ENCODE measurements around the gene LAMA2. TPM values are rescaled to one million over a fixed set of nuclear protein-coding genes. Genes with fewer than 3 reads are reported as not detected.

LAMA2 gene
- total and polyA plus RNA-seq, 2 of the 13 experiments (the other 11 are each of a cell fraction or from before 2014, with no cell fraction given) = 0.11 to 0.28 TPM

GRCh38 chr6:129493354-129493902 is 610.5 kb downstream of the LAMA2 start:
- Histone ChIP-seq H3K9me3 (ENCODE audit: low read length) (no peaks in the 10 kb centered on the region), H2AFZ (ENCODE audit: low read length) (no peak overlapping the region), H4K20me1 (ENCODE audit: insufficient read depth, low read length) (no peaks in the 10 kb centered on the region), H3K4me3 (replicated peaks in 1 of 3; ENCODE audit: insufficient read depth in 1 of 3, low read depth in 2 of 3, low read length in 3 of 3) (no peak overlapping the region), H3K9ac (ENCODE audit: insufficient read depth, low read depth, low read length) (no peak overlapping the region), H3K27me3 (ENCODE audit: control insufficient read depth in 1 of 2, insufficient read depth in 2 of 2, low read length in 2 of 2) (no peaks in the 10 kb centered on the region), H3K36me3 (replicated peaks in 1 of 2; ENCODE audit: control insufficient read depth in 1 of 2, insufficient read depth in 2 of 2, low read length in 2 of 2) (no peaks in the 10 kb centered on the region), H3K27ac (ENCODE audit: extremely low read length, insufficient read depth, low read length) (no peak overlapping the region), H3K4me1 (ENCODE audit: insufficient read depth, low read length) (peaks cover 16% of the 10 kb centered on the region), H3K79me2 (ENCODE audit: insufficient read depth, low read length) (no peaks in the 10 kb centered on the region), H3K4me2 (ENCODE audit: low read depth, low read length) (no peak overlapping the region)
- ChIA-PET CTCF (ENCODE audit: low intra/inter-chr PET ratio, low total read pairs) (no interaction called here), POLR2A (no interaction called here)
- WGBS (ENCODE audit: low lambda C conversion rate) = 18% methylated on average over 6 of the region's 6 CpGs
- TF ChIP-seq NAIF1 (CRISPR knock-in tag; IDR thresholded peaks at IDR 0.05; ENCODE audit: borderline replicate concordance) = no peak
- no peak for TF ChIP-seq PHF5A (CRISPR knock-in tag; IDR thresholded peaks at IDR 0.05; ENCODE audit: low read depth, unreplicated experiment)
- TF ChIP-seq POLR2AphosphoS2 (IDR thresholded peaks at IDR 0.05; ENCODE audit: low read depth, low read length) = no peak
- TF ChIP-seq RERE (CRISPR knock-in tag; IDR thresholded peaks at IDR 0.05; ENCODE audit: low read depth) = no peak
- no peak for TF ChIP-seq ZNF501 (CRISPR knock-in tag; IDR thresholded peaks at IDR 0.05)
- TF ChIP-seq HOMEZ (CRISPR knock-in tag; IDR thresholded peaks at IDR 0.05; ENCODE audit: low read depth) = 0 out of 2 replicates have a peak, but pooled peaks have one; percentile 30
- TF ChIP-seq GTF3A (CRISPR knock-in tag; conservative IDR thresholded peaks at IDR 0.05) = peak; percentile 98
- TF ChIP-seq NR0B2 (CRISPR knock-in tag; IDR thresholded peaks at IDR 0.05) = no peak
- no peak for TF ChIP-seq ZNF567 (CRISPR knock-in tag; IDR thresholded peaks at IDR 0.05; ENCODE audit: borderline replicate concordance)
- no peak for TF ChIP-seq MYNN (CRISPR knock-in tag; IDR thresholded peaks at IDR 0.05; ENCODE audit: low read depth)
- no peak for TF ChIP-seq TRAFD1 (CRISPR knock-in tag; IDR thresholded peaks at IDR 0.05; ENCODE audit: borderline replicate concordance)
- no peak for TF ChIP-seq RFX1 (IDR thresholded peaks at IDR 0.05)
- TF ChIP-seq FIP1L1 (IDR thresholded peaks at IDR 0.05; ENCODE audit: borderline replicate concordance, insufficient read depth, low read depth, low read length) = no peak
- no peak for TF ChIP-seq SALL2 (CRISPR knock-in tag; IDR thresholded peaks at IDR 0.05)
- peak; percentile 81; the same call in 1 of the 2 replicates for TF ChIP-seq TBX3 (IDR thresholded peaks at IDR 0.05; ENCODE audit: borderline replicate concordance)
- no TSS peak for BruUV-seq (replicated peaks)
- in situ Hi-C loops (cut with HindIII; ENCODE audit: extremely low pct_ligation_motif_present, low pct_unique_long_range_greater_than_20kb) = loop anchor here (25.0 kb wide), 1 partner anchor 444 kb away; no protein-coding TSS in a partner anchor
- ATAC-seq (peak; percentile 61), DNase-seq (ENCODE audit: low spot score) (peak; percentile 23), FAIRE-seq (no peak)
- intact Hi-C loops (cut with micrococcal nuclease; ENCODE audit: unreplicated experiment) = no loop called here

Data from HepG2 (cell line).